Karpas-422 (cell line): ENCODE results near the gene CRYM. TPM values are rescaled to one million over a fixed set of nuclear protein-coding genes. Genes with fewer than 3 reads are reported as not detected.
A peak's percentile ranks its signal among the peaks of the same experiment; 100 is the strongest.

Experiments used
- DNase-seq: peaks from one replicate; pipeline ENCODE4 v3.0.0-alpha.2; 2015
- H2AFZ ChIP-seq: fragments of 200-600 bp; sonication (generic); 2 replicates; pipeline ENCODE4 v1.6.1; 2014; ENCODE audit warnings: antibody characterized with exemption, low read length, mixed read lengths
- H3K27ac ChIP-seq: fragments of 200-600 bp; sonication (generic); 2 replicates; pipeline ENCODE4 v1.5.1; 2014; ENCODE audit warnings: mild to moderate bottlenecking, low read length, moderate library complexity
- H3K27me3 ChIP-seq: fragments of 200-600 bp; sonication (generic); 2 replicates; pipeline ENCODE4 v1.6.1; 2014; ENCODE audit warnings: low read length, mixed read lengths
- H3K36me3 ChIP-seq: fragments of 200-600 bp; sonication (generic); 2 replicates; pipeline ENCODE4 v1.6.1; 2014; ENCODE audit warnings: low read length, mixed read lengths; ENCODE audit not compliant: insufficient read depth
- H3K4me1 ChIP-seq: fragments of 200-600 bp; sonication (generic); 2 replicates; pipeline ENCODE4 v1.6.1; 2014; ENCODE audit warnings: mild to moderate bottlenecking, low read length, mixed read lengths
- H3K4me2 ChIP-seq: fragments of 200-600 bp; sonication (generic); 2 replicates; pipeline ENCODE4 v1.6.1; 2014; ENCODE audit warnings: low read length, low read depth, mild to moderate bottlenecking; ENCODE audit not compliant: poor library complexity, severe bottlenecking
- H3K4me3 ChIP-seq: fragments of 200-600 bp; sonication (generic); 2 replicates; pipeline ENCODE4 v1.5.1; 2014; ENCODE audit warnings: mild to moderate bottlenecking, antibody characterized with exemption, low read length, mixed read lengths
- H3K79me2 ChIP-seq: fragments of 200-600 bp; sonication (generic); 2 replicates; pipeline ENCODE4 v1.6.1; 2014; ENCODE audit warnings: mild to moderate bottlenecking, low read length, mixed read lengths
- H3K9ac ChIP-seq: fragments of 200-600 bp; sonication (generic); 2 replicates; pipeline ENCODE4 v1.6.0; 2014; ENCODE audit warnings: low read length
- H3K9me2 ChIP-seq: fragments of 200-600 bp; sonication (generic), shearing (Covaris generic); replicated peaks from 2 replicates; pipeline ENCODE4 v1.6.0; 2014; ENCODE audit warnings: mild to moderate bottlenecking, low read length, moderate library complexity; ENCODE audit not compliant: insufficient read depth
- H3K9me3 ChIP-seq: fragments of 300-700, 200-600 bp; sonication (generic); 2 replicates; pipeline ENCODE4 v1.6.1; 2014; ENCODE audit warnings: low read length, mixed read lengths
- H4K20me1 ChIP-seq: fragments of 200-600 bp; sonication (generic); 2 replicates; pipeline ENCODE4 v1.6.1; 2014; ENCODE audit warnings: mild to moderate bottlenecking, antibody characterized with exemption, low read length, low read depth; ENCODE audit not compliant: insufficient read depth
- total RNA-seq: library from RNA; depleted of rRNA; stranded (reverse); fragments of >200 nt; shearing (Covaris generic); gene quantifications from 2 replicates; pipeline ENCODE4 v1.2.3, GENCODE V29; 2014; ENCODE audit warnings: low replicate concordance

The CRYM gene
- total RNA-seq, 1 experiment from 2014 or later = 6.8 TPM

DNA sequence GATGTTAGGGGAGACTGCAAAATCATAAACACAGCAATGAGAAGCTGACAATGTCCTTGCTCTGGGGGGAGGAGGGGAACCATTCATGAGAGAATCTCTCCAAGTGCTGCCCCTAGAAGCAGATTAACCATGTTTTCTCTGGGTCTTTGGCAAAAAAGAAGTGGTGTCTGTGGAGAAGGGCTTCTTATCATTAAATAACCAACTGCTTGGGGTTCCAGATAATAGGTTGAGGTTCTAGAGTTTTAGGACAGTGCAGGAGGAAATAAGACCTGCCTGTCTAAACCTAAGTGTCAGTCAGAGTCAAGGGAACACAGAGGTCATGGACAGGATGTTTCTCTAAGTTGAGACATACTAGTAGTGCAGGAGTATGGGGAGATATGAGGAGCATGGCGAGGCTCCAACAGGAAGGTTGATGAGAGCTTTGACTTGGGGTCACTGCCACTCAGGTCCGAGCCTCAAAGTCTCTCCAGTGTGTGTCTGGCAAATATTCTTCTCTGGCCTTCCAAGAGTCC is 49.7 kb downstream of the CRYM start:
- Histone ChIP-seq H3K27me3 (no peaks in the 10 kb centered on the region), H3K4me1 (peaks cover 15% of the 10 kb centered on the region), H3K9me2 (no peaks in the 10 kb centered on the region), H3K79me2 (no peaks in the 10 kb centered on the region), H3K27ac (no peak overlapping the region), H2AFZ (no peak overlapping the region), H3K36me3 (no peaks in the 10 kb centered on the region), H3K4me3 (no peak overlapping the region), H4K20me1 (no peaks in the 10 kb centered on the region), H3K9me3 (no peaks in the 10 kb centered on the region), H3K9ac (no peak overlapping the region), H3K4me2 (no peak overlapping the region)
- DNase-seq = no peak

DNA sequence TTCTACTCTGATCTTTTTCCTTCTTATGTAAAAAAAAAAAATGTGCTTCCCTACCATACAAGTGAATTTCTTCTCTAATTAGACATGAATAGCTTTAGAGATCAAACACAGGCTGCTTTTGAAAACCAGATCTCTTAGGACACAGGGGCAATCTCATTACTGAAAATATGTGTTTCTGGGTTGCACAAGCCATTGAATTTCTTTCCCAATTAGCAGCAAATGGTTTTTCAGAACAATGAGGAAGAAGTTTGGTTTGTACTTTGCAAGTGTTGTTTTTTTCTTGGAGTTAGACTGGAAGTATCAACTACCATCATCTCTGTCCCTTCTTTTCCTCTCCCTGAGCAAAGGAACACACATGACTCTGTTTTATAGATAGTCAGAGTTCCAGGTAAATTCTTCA is 50.2 kb downstream of the CRYM start:
- Histone ChIP-seq H3K4me2 (no peak overlapping the region), H3K27ac (no peak overlapping the region), H4K20me1 (no peaks in the 10 kb centered on the region), H3K4me1 (peaks cover 18% of the 10 kb centered on the region), H3K79me2 (no peaks in the 10 kb centered on the region), H2AFZ (no peak overlapping the region), H3K4me3 (no peak overlapping the region), H3K27me3 (no peaks in the 10 kb centered on the region), H3K36me3 (no peaks in the 10 kb centered on the region), H3K9me2 (no peaks in the 10 kb centered on the region), H3K9ac (no peak overlapping the region), H3K9me3 (no peaks in the 10 kb centered on the region)
- DNase-seq = no peak

DNA sequence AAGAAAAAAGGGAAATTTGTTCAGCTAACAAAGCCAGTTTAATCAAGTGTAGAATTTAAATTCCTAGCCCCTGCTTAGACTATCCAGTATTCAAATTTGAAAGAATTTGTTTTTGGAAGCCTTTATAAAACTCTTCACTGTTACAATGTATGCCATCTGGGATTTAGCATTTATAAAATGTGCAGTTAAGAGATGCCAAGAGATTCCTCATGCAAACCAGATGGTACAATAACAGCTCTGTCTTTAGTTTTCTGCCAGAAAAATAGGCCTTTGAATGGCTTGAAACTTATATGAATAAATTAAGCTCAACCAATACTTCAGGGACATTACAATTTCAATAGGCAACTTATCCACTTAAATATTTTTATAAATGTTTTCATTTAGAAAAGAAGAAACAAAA is 51.3 kb downstream of the CRYM start:
- H3K79me2 ChIP-seq = no peaks in the 10 kb centered on the region
- no peak overlapping the region for H2AFZ ChIP-seq
- DNase-seq = no peak
- H3K4me2 ChIP-seq = no peak overlapping the region
- no peaks in the 10 kb centered on the region for H4K20me1 ChIP-seq
- H3K4me3 ChIP-seq = no peak overlapping the region
- no peak overlapping the region for H3K27ac ChIP-seq
- H3K4me1 ChIP-seq = peaks cover 28% of the 10 kb centered on the region
- no peaks in the 10 kb centered on the region for H3K9me2 ChIP-seq
- H3K27me3 ChIP-seq = no peaks in the 10 kb centered on the region
- H3K36me3 ChIP-seq = no peaks in the 10 kb centered on the region
- no peak overlapping the region for H3K9ac ChIP-seq
- H3K9me3 ChIP-seq = no peaks in the 10 kb centered on the region

DNA sequence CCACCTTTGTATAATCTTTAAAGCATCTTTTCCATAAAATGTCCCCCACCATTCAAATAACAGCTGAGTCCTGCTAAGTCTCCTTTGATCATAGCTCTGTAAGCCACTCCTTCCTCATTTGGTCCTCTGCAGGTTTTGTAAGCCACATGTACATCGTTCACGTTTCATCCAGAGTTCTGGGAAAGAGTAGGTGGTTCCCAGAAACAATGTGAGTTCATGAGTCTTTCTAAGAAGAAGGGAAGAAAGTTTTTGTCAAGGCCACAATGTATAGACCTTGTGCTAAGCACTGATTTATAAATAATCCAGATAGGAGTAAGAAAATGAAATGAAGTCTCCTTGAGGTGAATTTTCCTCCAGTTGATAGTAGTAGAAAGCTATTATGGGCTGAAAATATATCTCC is 53.3 kb downstream of the CRYM start:
- H2AFZ ChIP-seq = no peak overlapping the region
- H3K4me1 ChIP-seq = peaks cover 28% of the 10 kb centered on the region
- no peaks in the 10 kb centered on the region for H4K20me1 ChIP-seq
- DNase-seq = no peak
- no peaks in the 10 kb centered on the region for H3K36me3 ChIP-seq
- no peak overlapping the region for H3K4me3 ChIP-seq
- H3K79me2 ChIP-seq = no peaks in the 10 kb centered on the region
- H3K27me3 ChIP-seq = no peaks in the 10 kb centered on the region
- no peaks in the 10 kb centered on the region for H3K9me2 ChIP-seq
- H3K27ac ChIP-seq = no peak overlapping the region
- no peaks in the 10 kb centered on the region for H3K9me3 ChIP-seq
- no peak overlapping the region for H3K9ac ChIP-seq
- H3K4me2 ChIP-seq = no peak overlapping the region

DNA sequence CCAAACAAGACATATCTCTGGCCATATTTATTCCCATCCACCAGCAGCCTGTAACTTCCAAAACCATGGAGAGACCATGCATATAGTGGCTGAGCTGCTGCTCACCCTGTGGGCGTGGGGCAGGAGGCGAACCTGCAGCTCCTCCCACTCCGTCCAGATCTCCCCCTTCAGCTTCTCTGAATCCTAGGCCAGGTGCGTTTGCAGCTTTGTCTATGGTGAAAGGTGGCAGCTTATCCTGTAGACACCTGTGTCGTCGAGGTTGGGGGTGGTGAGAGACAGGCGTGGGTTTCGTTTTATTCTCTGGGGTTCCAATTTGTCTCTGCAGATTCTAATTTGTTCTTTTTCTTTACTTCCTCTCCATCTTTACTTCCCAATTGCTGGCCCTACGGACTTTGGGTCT is 54.3 kb downstream of the CRYM start:
- no peaks in the 10 kb centered on the region for H3K9me2 ChIP-seq
- H3K4me1 ChIP-seq = peaks cover 28% of the 10 kb centered on the region
- H3K4me2 ChIP-seq = peak overlapping the region; percentile 11
- H3K9ac ChIP-seq = no peak overlapping the region
- H3K79me2 ChIP-seq = no peaks in the 10 kb centered on the region
- no peak overlapping the region for H3K27ac ChIP-seq
- H3K9me3 ChIP-seq = no peaks in the 10 kb centered on the region
- no peak overlapping the region for H3K4me3 ChIP-seq
- no peak overlapping the region for H2AFZ ChIP-seq
- no peaks in the 10 kb centered on the region for H3K36me3 ChIP-seq
- no peaks in the 10 kb centered on the region for H3K27me3 ChIP-seq
- no peak for DNase-seq
- no peaks in the 10 kb centered on the region for H4K20me1 ChIP-seq

DNA sequence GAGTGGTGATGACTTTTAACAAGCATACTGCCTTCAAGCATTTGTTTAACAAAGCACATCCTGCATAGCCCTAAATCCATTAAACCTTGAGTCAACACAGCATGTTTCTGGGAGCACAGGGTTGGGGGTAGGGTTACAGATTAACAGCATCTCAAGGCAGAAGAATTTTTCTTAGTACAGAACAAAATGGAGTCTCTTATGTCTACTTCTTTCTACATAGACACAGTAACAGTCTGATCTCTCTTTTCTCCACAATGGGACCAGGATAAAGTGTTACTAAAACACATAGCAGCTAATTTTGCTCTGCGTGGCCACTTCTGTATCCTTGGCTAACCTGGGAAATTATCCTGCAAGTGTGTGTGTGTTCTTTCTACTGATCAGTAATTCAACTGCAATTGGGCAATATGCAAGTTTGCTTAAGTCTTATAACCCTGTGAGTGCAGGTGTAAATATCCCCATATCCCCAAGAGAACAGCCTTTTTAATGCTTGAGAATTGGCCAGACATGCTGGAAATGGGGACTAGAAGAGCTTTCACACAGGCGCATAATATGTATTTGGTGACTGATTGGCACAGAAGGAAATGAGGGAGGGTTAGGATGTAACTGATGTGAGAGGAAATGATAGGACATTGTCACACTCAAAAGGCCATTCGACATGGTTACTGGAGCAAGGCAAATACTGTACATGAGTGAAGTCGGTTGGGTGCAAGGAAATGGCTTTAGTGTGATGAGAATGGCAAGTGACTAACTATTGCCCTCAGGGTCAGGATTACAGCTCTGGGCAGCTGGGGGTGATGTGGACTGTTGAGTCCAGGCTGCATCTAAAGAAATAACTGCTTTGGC is 55.4 kb downstream of the CRYM start:
- Histone ChIP-seq H3K79me2 (no peaks in the 10 kb centered on the region), H3K4me3 (no peak overlapping the region), H3K36me3 (no peaks in the 10 kb centered on the region), H3K9ac (no peak overlapping the region), H3K4me1 (peaks cover 28% of the 10 kb centered on the region), H3K27ac (no peak overlapping the region), H2AFZ (no peak overlapping the region), H3K4me2 (no peak overlapping the region), H3K9me3 (no peaks in the 10 kb centered on the region), H3K27me3 (no peaks in the 10 kb centered on the region), H4K20me1 (no peaks in the 10 kb centered on the region), H3K9me2 (no peaks in the 10 kb centered on the region)
- DNase-seq = no peak

DNA sequence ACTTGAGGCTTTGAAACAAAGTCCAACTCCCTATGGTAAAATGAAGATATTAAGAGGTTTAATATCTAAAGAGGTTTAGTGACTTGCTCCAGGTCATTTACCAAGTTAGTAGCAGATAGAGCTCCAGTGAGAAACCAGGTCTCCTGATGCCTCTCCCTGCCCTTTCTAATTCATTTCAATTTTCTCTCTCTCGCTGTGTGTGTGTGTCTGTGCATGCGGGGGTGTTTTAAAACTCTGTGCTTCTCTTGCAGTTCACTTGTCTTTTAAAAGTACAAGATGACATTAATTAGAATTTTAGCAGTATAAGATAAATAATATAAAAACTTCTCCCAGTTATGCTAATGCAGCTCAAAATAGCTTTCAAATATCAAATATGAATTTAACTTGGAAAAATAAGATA is 58.5 kb downstream of the CRYM start:
- Histone ChIP-seq H3K79me2 (no peaks in the 10 kb centered on the region), H3K27me3 (no peaks in the 10 kb centered on the region), H3K36me3 (no peaks in the 10 kb centered on the region), H4K20me1 (no peaks in the 10 kb centered on the region), H3K4me2 (no peak overlapping the region), H2AFZ (no peak overlapping the region), H3K4me1 (peaks cover 19% of the 10 kb centered on the region), H3K9me3 (no peaks in the 10 kb centered on the region), H3K9ac (no peak overlapping the region), H3K9me2 (no peaks in the 10 kb centered on the region), H3K27ac (no peak overlapping the region), H3K4me3 (no peak overlapping the region)
- DNase-seq = no peak

DNA sequence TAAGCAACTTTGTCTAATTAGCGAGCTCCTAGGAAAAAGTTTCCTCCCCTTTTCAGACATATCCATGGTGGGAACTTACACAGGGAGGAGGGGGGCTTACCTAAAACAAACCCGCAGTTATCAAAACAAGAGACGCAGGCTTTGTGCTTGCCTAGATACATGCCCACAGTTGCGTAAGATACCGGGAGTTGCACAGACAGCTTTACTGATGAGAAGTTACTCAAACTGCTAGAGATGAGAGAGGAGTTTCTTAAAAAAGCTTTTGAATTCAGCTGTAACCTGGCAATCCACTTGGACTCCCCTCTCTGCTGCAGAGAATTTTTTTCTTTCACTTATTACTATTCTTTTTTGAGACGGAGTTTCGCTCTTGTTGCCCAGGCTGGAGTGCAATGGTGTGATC is 59.9 kb downstream of the CRYM start:
- H3K9ac ChIP-seq = no peak overlapping the region
- no peaks in the 10 kb centered on the region for H3K79me2 ChIP-seq
- no peaks in the 10 kb centered on the region for H4K20me1 ChIP-seq
- no peaks in the 10 kb centered on the region for H3K9me2 ChIP-seq
- no peak overlapping the region for H3K4me2 ChIP-seq
- no peaks in the 10 kb centered on the region for H3K36me3 ChIP-seq
- H3K4me1 ChIP-seq = peaks cover 12% of the 10 kb centered on the region
- no peaks in the 10 kb centered on the region for H3K9me3 ChIP-seq
- no peaks in the 10 kb centered on the region for H3K27me3 ChIP-seq
- no peak overlapping the region for H2AFZ ChIP-seq
- DNase-seq = no peak
- H3K27ac ChIP-seq = no peak overlapping the region
- no peak overlapping the region for H3K4me3 ChIP-seq
